Sigmoid colon (tissue), 4 donors: ENCODE results near the gene LIMS1.

Experiments used
- CTCF ChIP-seq, 4 experiments: fragments of 450-650 bp in 3 of 4; fragments of 200-600 bp in 1 of 4; IDR thresholded peaks; one replicate each; pipeline ENCODE4 v1.5.1; 2016 to 2019; ENCODE audit warnings: antibody characterized with exemption in 4 of 4, mild to moderate bottlenecking in 3 of 4, moderate library complexity in 2 of 4
- POLR2AphosphoS5 ChIP-seq, 4 donors: sonication (generic); formaldehyde crosslinking; IDR thresholded peaks; one replicate each; pipeline ENCODE4 v1.6.1; 2017; ENCODE audit warnings: antibody characterized with exemption in 4 of 4

DNA sequence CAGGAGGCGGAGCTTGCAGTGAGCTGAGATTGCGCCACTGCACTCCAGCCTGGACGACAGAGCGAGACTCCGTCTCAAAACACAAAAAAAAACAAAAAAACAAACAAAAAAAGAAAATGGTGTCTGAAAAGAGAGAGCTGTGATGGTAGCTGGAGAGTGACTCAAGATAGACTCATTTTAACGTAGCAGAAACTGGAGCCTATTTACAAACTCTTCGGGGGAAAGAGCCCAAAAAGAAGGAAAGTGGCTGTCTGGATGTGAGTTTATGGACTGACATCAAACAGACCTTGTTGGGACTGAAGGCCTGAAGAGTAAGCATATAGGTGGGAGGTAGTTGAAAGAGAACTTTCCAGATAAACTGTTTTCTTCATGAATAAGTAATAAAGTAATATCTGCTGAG, 51.8 kb downstream of the LIMS1 start:
- TF ChIP-seq CTCF (IDR thresholded peaks at IDR 0.05) (no peak), POLR2AphosphoS5 (IDR thresholded peaks at IDR 0.05) (no peak)
